Thyroid gland (tissue), 4 donors: ENCODE measurements around the gene PHACTR4.

Experiments used
- CTCF ChIP-seq, 6 experiments: fragments of 200-600 bp in 3 of 6; fragments of 450-650 bp in 3 of 6; sonication (generic) in 3 of 6; IDR thresholded peaks; one replicate each; pipeline ENCODE4 v1.5.1; 2016 to 2019; ENCODE audit warnings: antibody characterized with exemption in 6 of 6, mild to moderate bottlenecking in 2 of 6, inconsistent platforms in 1 of 6, moderate library complexity in 1 of 6
- POLR2A ChIP-seq, 2 donors: fragments of 450-650 bp; IDR thresholded peaks; one replicate each; pipeline ENCODE4 v1.6.1; 2017; ENCODE audit warnings: antibody characterized with exemption in 2 of 2, mild to moderate bottlenecking in 2 of 2, moderate library complexity in 1 of 2

- TF ChIP-seq CTCF (IDR thresholded peaks at IDR 0.05) = no peak
- no peak for TF ChIP-seq POLR2A (IDR thresholded peaks at IDR 0.05)
Observed at GRCh38 chr1:28512058-28512611, 142.6 kb downstream of the PHACTR4 start.
